GM21423 (cell line): ENCODE results near the gene LHCGR.
"Not testable (repeated sequence)": the region's sequence is repeated elsewhere in the genome, so short reads cannot be mapped to it uniquely, and the experiment has no call there.

ENCODE experiments used
- ATAC-seq: cut with Tn5 transposase; IDR thresholded peaks from one replicate; pipeline ENCODE4 v1.9.1; 2021; ENCODE audit warnings: mild to moderate bottlenecking, moderate library complexity; ENCODE audit not compliant: unreplicated experiment

LHCGR gene

DNA sequence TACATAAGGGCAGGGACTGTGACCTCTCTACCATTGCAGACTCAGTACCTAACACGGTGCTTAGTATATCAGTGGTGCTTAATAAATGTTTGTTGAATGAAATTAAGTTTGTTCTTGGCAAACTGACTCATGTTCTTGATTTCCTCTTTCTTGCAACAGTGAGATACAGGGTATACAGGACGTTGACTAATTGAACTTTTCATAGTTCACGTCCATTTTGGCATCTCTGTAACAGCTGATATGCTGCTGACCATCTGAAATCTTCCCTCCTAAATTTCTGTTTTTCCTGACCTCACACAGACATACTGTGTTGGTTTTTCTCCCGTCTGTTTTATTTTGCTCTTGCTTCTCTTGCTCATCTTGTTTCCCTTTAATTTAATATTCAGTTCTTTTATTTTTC is 44.2 kb downstream of the LHCGR start:
- no peak for ATAC-seq

DNA sequence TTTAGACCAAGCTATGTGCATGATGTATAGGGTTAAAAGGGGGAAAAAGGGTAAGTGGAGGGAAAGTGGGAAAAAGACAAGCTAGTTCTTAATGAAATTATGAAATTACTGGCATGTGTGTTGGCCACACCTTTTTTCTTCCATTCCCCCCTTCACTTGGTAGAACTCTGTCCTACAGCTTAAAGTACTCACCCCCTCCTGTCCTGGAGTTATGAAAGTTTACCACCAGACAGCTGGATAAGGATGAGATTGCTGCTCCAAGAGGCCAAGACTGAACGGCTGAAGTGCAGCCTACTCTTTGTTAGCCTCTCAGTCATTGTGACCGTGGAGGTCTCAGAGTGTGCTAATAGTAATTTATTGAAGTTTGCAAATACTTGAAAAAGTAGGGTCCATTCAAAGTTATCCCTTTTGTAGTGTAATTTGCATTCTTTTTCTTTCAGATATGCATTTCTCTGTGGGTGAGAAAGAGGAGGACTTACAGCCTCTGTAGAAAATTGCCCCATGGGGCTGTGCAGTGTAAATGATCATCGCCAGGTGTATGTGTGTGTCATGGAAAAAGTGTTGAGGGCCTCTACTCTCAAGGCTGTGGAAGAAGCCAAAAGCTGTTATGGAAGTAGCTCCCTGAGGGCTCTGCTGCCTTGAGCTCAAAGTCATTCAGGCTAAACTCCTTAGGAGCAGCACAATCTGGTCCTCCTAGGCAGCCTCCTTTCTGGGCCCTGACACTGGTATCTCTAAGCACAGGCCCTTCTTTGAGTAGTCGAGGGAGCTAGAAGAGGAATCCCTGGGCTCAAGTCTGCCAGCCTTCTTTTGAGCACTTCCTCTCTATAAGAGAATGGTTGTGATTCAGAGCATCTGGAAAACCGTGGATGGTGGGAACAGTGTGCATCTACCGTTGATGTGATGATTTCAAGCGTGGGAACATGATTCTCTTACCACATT is 46.2 kb downstream of the LHCGR start:
- no peak for ATAC-seq

DNA sequence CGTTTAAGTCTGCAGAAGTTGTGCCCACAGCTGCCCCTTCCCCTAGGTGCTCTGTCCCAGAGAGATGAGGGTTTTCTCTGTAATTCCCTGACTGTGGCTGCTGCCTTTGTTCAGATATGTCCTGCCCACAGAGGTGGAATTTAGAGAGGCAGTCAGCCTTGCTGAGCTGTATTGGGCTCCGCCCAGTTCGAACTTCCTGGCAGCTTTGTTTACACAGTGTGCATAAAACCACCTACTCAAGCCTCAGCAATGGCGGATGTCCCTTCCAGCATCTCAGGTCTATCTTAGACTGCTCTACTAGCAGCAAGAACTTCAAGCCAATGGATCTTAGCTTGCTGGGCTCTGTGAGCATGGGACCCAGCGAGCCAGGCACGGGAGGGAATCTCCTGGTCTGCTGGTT is 48.1 kb downstream of the LHCGR start:
- ATAC-seq: no peak

DNA sequence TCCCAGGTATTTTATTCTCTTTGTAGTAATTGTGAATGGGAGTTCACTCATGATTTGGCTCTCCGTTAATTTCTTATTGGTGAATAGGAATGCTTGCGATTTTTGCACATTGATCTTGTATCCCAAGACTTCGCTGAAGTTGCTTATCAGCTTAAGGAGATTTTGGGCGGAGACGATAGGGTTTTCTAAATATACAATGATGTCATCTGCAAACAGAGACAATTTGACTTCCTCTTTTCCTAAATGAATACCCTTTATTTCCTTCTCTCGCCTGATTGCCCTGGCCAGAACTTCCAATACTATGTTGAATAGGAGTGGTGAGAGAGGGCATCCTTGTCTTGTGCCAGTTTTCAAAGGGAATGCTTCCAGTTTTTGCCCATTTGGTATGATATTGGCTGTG is 51.9 kb downstream of the LHCGR start:
- not testable (repeated sequence) for ATAC-seq

DNA sequence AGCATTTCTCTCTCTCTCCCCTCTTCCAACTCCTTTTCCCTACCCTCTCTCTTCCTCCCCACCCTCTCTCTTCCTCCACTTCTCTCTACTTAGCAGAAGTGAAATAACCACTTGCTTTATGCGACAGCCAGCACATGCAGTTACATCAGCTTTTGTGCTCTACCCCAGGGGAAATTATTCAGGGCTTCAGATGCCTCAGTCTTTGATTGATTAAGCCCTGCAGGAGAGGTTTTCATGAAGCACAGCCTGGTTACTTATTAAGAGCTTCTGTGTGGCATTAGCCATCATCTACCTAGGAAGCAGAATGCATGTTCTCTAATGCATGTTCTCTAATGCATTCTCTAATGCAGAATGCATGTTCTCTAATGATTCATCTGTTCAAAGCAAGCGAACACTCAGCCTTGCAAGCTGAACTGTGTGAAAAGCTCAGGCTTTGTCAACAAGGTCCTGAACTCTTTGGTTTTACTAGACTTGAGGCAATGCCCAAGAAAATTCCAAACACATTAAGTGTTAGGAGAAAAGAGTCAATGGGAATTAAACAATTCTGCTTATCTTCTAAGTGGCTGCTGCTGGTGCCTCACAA is 56.1 kb downstream of the LHCGR start:
- no peak for ATAC-seq

DNA sequence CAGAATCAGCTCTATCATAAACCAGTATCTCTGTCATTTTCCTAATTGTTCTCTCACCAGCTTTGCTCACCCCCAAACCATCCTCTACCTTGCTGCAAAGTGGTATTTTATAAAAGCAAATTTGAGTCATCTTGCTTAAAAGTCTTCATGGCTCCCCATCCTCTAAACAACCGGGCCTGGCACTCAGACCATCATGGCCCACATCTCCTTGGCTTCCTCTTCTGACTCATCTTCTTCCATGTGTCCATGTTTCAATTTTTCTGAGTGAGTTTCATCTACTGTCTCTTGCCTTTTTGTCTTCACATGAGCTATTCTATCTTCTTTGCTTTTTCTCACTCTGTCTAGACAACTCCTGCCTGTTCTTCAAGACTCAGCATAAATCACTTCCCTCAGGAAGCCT is 58.6 kb downstream of the LHCGR start:
- ATAC-seq: no peak

DNA sequence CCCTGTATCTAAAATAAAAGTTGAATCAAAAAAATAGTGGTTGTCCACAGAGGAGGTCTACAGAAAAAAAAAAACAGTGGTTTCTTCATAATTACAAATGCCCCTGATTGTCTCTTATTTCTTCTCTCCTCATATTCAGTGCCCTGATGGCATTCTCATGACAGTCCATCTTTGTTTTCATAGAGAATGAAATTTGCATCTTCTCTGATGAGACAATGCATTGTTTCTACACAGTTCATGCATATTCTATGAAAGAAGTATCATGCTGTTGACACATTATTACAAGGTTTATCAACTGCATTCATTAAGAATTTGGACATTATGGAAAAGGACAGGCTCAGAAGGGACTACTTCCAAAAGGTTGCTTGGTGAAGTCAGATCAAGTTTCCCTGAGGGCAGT is 59.5 kb downstream of the LHCGR start:
- no peak for ATAC-seq

DNA sequence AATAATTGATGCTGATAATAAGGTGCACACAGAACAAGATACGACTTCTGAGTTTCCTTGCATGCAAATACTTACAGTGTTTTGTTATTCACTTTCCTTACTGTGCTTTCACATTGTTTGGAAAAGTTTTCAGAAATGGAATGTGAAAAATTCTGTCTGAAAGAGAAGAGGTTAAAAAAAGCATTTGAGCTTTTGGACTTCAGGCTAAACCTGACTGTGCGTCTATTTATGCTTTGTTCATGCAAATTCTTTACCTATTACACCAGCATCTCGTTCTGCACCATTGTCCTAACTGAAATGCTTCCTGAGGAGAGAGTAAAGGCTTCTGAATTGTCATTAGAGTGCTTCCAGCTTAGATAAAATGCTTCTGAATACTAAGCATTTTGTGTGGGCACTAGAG is 61.4 kb downstream of the LHCGR start:
- no peak for ATAC-seq

DNA sequence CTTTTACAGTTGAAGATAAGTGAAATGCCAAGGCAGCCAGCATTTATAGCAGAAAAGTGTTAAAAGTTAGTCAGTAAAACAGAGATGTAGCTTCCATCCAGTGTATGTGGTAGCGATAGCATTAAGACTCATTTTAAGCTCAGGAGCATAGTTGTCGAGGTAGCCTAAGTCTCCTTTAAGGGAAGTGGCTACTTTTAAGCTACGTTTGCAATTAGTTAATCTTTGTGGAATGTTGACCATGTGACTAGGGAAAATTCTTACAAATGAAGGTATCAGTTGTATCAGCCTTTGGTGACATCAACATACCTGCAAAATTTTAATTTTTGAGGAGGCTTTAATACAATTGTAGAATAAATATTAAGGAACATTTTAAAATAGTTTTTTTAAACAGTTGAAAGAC is 61.9 kb downstream of the LHCGR start:
- no peak for ATAC-seq

DNA sequence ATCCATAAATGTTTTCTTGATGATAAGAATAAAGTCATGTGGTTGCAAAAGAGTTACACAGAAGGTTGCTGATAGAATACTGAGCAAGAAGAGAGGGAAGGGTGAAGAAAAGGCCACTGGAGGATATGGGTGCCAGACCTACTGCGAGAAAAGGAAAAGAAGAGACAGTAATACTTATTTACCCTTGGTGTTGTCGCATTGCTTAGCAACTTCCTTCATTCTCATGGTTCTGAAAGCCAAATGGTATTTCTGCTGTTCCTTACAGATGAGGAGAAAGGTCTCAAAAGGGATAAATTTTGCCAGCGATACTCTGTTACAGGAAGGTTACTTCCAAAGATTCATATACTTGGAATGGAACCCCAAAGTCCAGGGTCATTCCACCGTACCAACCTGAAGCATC is 62.5 kb downstream of the LHCGR start:
- ATAC-seq: no peak

DNA sequence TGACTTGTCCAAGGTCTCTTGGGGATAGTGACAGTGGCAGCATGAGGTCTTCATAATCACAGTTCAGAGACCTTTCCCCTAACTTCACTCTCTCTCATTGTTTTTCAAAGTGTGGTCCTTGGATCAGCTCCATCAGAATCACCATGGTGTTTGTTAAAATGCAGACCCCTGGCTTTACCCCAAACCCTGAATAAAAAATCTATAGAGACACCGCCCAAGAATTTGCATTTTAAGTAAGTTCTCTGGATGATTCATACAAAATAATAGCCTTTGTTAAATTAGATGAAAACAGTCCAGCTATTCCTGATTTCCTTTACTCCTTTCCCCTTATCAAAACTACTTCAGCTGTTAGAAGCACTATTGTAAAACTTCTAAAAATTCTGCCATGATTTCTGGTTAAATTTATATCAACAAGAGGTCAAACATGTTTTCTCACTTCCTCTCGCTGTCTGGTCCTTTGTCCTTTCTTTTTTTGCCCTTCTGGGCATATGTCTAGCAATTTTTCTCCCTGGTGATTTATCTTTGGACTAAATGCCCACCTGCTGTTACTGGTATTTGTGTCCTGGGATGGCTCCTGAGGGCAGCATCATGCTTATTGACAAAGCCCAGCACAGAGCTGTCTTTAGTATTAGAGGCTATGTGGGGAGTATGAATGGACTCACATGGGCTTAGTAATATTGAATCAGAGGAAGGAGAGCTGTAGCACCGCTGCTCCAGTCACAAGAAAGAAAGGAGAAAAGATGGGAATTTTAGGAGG is 63.4 kb downstream of the LHCGR start:
- ATAC-seq: no peak

DNA sequence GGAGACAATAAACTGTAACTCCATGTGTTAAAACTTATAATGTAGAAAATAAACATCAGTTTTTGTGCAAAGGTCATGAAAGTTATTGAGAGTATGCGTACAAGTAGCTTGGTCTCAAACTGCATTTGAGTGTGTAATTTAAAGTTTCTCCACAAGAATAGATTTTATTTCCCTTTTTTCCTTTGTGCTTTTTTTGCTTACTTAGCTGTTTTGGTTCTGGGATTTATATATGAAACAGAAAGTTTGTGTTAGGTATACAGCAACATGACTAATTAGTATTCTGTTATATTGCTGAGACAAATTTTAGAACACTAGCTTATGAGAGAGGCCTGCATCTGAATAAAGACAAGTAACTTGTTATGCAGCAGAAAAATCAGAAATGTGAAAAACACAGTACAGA is 70.4 kb downstream of the LHCGR start:
- no peak for ATAC-seq

DNA sequence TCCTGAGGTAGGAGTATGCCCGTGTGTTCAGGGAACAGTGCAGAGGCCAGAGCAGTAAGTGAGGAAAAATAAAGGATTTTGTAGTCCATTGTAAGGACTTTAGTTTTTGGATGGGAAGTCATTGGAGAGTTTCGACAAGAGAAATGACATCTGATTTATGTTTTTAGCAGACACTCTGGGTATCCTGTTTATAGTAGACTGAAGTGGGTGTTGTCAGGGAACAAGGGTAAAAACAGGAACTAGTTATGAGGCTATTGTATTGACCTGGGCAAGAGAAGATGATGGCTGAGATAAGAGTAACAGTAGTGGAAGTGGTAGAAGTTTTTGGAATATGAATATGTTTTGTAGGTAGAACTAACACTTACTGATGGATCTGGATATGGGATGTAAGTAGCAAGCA is 78.1 kb downstream of the LHCGR start:
- no peak for ATAC-seq

DNA sequence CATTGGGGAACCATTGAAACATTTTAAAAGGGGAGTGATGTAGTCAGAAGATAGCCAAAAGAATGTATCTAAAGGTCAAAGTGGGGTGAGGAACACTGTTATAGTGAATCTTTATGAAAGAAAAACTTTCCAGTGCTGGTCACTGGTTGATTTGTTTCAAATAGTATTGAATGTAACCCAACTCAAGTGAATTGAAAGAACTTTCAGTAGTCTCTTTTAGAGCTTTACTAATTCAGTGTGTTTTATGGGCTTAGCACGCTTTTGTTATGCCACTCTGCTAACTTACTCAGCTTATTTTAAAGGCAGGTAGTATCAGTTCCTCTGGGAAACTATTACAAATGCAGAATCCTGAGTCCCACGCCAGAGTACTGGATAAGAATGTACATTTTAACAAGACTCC is 80.6 kb downstream of the LHCGR start:
- no peak for ATAC-seq

DNA sequence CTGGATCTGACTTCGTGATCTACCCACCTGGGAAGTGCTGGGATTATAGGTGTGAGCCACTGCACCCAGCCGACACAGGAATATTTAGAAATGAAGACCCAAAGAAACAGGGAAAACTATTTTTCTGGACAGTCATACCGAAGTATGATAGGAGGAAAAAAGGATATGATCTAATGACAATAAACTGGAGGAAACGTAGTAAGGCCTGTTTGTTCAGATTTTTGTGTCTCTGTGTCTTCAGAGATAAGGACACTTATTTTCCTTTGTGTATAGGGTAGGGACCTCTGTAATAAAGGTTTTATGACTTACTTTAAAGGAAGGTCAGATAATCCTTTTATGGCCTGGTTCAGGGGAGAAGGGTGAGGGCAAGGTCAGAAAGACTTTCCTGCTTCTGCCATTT is 81.9 kb downstream of the LHCGR start:
- ATAC-seq: no peak

DNA sequence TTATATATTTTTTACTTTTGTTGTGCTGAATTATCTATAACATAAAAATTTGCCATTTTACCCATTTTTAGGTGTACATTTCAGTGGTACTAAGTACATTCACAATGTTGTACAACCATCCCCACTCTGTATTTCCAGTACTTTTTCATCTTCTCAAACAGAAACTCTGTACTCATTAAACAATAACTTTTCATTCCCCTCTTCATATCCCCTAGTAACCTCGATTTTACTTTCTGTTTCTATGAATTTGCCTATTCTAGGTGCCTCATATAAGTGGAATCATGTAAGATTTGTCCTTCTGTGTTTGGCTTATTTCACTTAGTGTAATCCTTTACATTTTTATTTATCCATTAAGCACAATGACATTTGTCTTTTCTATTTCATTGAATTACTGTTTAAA is 86.5 kb downstream of the LHCGR start:
- ATAC-seq: peak; percentile 94

DNA sequence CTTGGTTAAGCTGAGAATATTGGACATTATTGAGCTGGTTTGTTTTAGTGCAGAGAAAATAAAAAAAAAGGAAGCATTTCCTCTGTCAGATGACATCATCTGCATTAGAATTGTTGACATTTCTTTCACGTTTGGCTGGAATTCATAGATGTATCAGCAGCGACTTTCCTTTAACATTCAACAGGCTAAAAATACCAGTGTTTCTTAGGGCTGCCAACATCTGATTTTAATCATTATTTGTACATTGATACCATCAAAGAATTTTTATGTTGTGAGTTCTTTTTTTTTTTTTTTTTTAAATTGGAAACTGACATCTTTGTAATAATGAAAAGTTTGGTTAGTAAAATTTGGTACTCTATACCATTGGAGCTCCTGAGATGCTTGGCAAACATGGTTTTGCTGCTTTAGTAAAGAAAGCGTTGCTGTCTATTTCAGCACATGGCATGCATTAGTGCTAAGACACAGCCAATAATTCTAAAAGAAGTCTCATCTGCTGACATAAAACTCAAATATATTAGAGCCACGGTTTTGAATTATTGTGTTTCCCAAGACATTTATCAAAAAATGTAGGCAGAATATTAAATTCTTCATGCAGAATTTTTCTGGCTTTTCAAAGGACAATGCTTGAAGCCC is 104.2 kb downstream of the LHCGR start:
- no peak for ATAC-seq

DNA sequence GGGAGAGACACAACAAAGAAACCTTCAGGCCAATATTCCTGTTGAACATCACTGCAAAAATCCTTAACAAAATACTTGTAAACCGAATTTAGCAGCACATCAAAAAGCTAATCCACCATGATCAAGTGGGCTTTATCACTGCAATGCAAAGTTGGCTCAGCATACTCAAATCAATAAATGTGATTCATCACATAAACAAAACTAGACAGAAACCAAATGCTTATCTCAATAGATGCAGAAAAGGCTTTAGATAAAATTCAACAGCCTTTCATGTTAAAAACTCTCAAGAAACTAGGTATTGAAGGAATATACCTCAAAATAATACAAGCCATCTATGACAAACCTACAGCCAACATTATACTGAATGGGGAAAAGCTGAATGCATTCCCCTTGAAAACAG is 117.3 kb downstream of the LHCGR start:
- no peak for ATAC-seq
